ENCODE measurements around the gene ADIPOR2.
A peak's percentile ranks its signal among the peaks of the same experiment; 100 is the strongest.

The ADIPOR2 gene

GRCh38 chr12:1800401-1801302 is 109.8 kb downstream of the ADIPOR2 start:
- DNase-seq, result no peak

- no peak for DNase-seq
These were observed 110.6 kb downstream of the ADIPOR2 start for GRCh38 chr12:1801303-1801975.

- no peak for DNase-seq
These were observed 112.9 kb downstream of the ADIPOR2 start for GRCh38 chr12:1803736-1804135.

GRCh38 chr12:1804545-1805332 is 113.9 kb downstream of the ADIPOR2 start:
- DNase-seq, result peak; percentile 89

GRCh38 chr12:1805441-1806081 is 114.7 kb downstream of the ADIPOR2 start:
- no peak for DNase-seq

- DNase-seq, result no peak
These were observed 115.6 kb downstream of the ADIPOR2 start for GRCh38 chr12:1806301-1807086.

GRCh38 chr12:1807087-1807860 is 116.4 kb downstream of the ADIPOR2 start:
- DNase-seq, result no peak

- no peak for DNase-seq
These were observed 117.3 kb downstream of the ADIPOR2 start for GRCh38 chr12:1808036-1808797.

- no peak for DNase-seq
These were observed 118.1 kb downstream of the ADIPOR2 start for GRCh38 chr12:1808798-1809480.

GRCh38 chr12:1809591-1810190 is 118.8 kb downstream of the ADIPOR2 start:
- DNase-seq, result no peak

GRCh38 chr12:1810201-1810930 is 119.5 kb downstream of the ADIPOR2 start:
- no peak for DNase-seq

- no peak for DNase-seq
These were observed 120.0 kb downstream of the ADIPOR2 start for GRCh38 chr12:1810931-1811280.

- DNase-seq, result no peak
These were observed 120.5 kb downstream of the ADIPOR2 start for GRCh38 chr12:1811281-1811947.

GRCh38 chr12:1811948-1812291 is 121.0 kb downstream of the ADIPOR2 start:
- no peak for DNase-seq

- DNase-seq, result no peak
These were observed 121.9 kb downstream of the ADIPOR2 start for GRCh38 chr12:1812650-1813302.

- DNase-seq, result no peak
These were observed 123.4 kb downstream of the ADIPOR2 start for GRCh38 chr12:1814266-1814665.

- no peak for DNase-seq
These were observed 124.2 kb downstream of the ADIPOR2 start for GRCh38 chr12:1815108-1815507.
